IPS DF 6.9 (cell line): ENCODE data around the gene C1D.
"Not testable (repeated sequence)": the region's sequence is repeated elsewhere in the genome, so short reads cannot be mapped to it uniquely, and the experiment has no call there.

Experiments
- DNase-seq: peaks from one replicate; pipeline ENCODE4 v3.0.0-alpha.2; 2013; ENCODE audit warnings: low read depth, low spot score
- H3K27ac ChIP-seq: one replicate; pipeline ENCODE4 v1.5.1; 2013; ENCODE audit warnings: low read length, control low read depth
- H3K27me3 ChIP-seq: 2 replicates; pipeline ENCODE4 v1.6.1; 2013; ENCODE audit warnings: mild to moderate bottlenecking, low read length; ENCODE audit not compliant: control insufficient read depth, insufficient read depth
- H3K36me3 ChIP-seq: 2 replicates; pipeline ENCODE4 v1.6.1; 2013; ENCODE audit warnings: low read length; ENCODE audit not compliant: control insufficient read depth, insufficient read depth
- H3K4me1 ChIP-seq: 2 replicates; pipeline ENCODE4 v1.6.1; 2013; ENCODE audit warnings: low read length; ENCODE audit not compliant: control insufficient read depth, insufficient read depth
- H3K4me3 ChIP-seq: 2 replicates; pipeline ENCODE4 v1.5.1; 2013; ENCODE audit warnings: mild to moderate bottlenecking, low read length
- H3K9me3 ChIP-seq: 2 replicates; pipeline ENCODE4 v1.6.1; 2013; ENCODE audit warnings: low read length, inconsistent platforms; ENCODE audit not compliant: control insufficient read depth, insufficient read depth
- WGBS: extraction: QIAGEN DNeasy Blood & Tissue Kit; methylation state at CpG from one replicate; pipeline ENCODE4 v1.1.7; 2013; ENCODE audit warnings: mixed read lengths, missing lambda C conversion rate; ENCODE audit not compliant: insufficient read length, insufficient coverage; 5-methylcytosine and 5-hydroxymethylcytosine counted together

The C1D gene

DNA sequence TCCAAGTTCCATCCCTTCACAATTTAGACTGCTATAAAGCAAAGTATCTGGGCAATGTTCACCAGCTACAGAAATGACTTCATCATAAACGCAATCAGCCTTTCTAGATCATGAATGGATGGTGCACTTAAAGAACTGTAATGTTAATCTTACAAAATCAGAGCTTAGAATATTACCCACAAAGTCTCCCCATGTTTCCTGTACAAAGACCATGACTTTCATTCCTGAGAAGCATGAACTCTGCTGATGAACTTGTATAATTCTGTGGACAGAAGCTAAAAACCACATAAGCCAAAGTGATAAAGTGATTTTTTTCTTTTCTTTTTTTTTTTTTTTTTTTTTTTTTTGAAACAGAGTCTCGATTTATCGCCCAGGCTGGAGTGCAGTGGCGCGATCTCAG is 53.3 kb downstream of the C1D start:
- no CpG with 5 or more reads among the region's 5 CpGs for WGBS
- no peaks in the 10 kb centered on the region for H3K36me3 ChIP-seq
- H3K4me3 ChIP-seq: no peak overlapping the region
- no peaks in the 10 kb centered on the region for H3K4me1 ChIP-seq
- no peaks in the 10 kb centered on the region for H3K27me3 ChIP-seq
- H3K27ac ChIP-seq: no peak overlapping the region
- DNase-seq: no peak
- no peaks in the 10 kb centered on the region for H3K9me3 ChIP-seq

DNA sequence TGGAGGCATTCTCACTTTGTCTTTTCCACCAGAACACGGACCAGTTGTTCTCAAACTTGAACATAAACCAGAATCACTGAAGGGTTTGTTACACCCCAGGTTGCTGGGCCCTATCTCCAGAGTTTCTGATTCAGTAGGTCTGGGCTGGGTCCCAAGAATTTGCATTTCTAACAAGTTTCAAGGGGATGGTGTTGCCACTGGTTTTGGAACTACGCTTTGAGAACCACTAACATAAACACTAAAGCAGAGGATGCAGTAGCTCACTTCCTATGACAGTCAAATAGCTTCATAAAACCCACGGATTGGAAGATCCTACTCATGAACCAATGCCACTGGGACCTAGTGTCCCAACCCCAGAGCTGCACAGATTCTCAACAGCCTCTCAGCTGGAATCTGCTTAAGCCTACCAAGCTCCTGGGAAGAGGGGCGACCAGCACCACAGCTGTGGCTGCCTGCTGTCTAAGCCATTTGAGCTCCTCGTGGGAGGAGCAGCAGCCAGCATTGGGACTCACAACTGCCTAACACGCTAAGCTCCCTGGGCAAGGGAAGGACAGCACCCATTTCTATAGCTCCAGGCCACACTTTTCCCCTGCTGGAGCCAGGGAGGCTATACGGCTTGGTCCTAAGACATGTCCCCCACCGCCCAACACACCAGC is 62.5 kb downstream of the C1D start:
- no peak for DNase-seq
- no peaks in the 10 kb centered on the region for H3K36me3 ChIP-seq
- H3K4me3 ChIP-seq: no peak overlapping the region
- H3K27me3 ChIP-seq: no peaks in the 10 kb centered on the region
- H3K27ac ChIP-seq: no peak overlapping the region
- no CpG with 5 or more reads among the region's 8 CpGs for WGBS
- no peaks in the 10 kb centered on the region for H3K4me1 ChIP-seq
- H3K9me3 ChIP-seq: no peaks in the 10 kb centered on the region

DNA sequence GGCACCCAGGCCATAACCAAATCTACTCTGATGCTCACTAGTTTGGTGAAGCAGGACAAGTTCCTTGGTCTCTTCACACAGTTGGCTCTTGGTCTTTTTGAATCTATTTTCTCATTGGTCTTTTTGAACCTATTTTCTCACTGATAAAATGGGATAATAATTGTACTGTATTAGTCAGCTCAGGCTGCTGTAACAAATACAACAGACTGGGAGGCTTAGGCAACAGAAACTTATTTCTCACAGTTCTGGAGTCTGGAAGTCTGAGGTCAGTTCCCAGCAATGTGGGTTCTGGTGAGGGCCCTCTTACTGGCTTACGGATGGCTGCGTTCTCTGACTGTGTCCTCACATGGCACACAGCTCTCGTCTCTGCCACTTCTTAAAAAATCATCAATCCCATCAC is 63.5 kb downstream of the C1D start:
- no peaks in the 10 kb centered on the region for H3K36me3 ChIP-seq
- H3K27ac ChIP-seq: no peak overlapping the region
- WGBS: no CpG with 5 or more reads among the region's 3 CpGs
- H3K9me3 ChIP-seq: no peaks in the 10 kb centered on the region
- H3K27me3 ChIP-seq: no peaks in the 10 kb centered on the region
- H3K4me3 ChIP-seq: no peak overlapping the region
- no peak for DNase-seq
- no peaks in the 10 kb centered on the region for H3K4me1 ChIP-seq

DNA sequence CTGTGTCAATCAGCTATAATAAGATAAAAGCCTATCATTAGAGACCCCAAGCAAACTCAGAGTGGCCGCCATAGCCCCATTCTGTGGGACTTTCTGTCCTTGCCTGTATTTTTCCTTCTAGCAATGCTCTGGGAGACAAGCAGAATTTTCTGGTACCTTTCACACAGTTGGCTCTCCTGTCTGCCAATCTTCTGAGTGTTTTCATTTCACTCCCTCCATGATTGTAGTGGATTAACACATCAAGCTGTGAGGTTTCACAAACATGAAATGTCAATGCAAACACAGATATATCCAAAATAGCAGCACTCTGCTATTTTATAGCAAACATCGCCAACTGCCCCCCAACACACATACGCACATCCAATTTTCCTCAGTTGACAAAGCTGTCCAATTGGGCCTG is 64.9 kb downstream of the C1D start:
- Histone ChIP-seq H3K36me3 (no peaks in the 10 kb centered on the region), H3K9me3 (no peaks in the 10 kb centered on the region), H3K27ac (no peak overlapping the region), H3K4me1 (no peaks in the 10 kb centered on the region), H3K4me3 (no peak overlapping the region), H3K27me3 (no peaks in the 10 kb centered on the region)
- WGBS: 100% methylated on average over 2 of the region's 3 CpGs
- DNase-seq: no peak

DNA sequence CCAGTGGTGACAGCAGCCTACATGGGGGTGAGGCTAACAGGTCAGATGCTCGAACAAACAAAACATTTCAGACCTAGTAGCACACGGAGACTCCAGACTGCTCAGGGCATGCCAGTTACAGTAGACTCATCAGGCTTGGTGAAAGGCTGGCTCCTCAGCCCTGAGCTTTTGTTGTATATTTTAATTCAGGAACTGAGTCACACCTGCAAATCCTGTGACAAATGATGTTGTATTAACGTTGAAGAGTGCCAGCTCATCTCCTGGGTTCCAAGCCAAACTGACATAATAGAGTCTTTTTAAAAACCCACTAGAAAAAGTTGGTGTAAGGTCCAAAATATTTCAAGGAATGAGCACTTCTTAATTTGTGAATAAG is 65.3 kb downstream of the C1D start:
- DNase-seq: no peak
- Histone ChIP-seq H3K9me3 (no peaks in the 10 kb centered on the region), H3K27ac (no peak overlapping the region), H3K4me1 (no peaks in the 10 kb centered on the region), H3K36me3 (no peaks in the 10 kb centered on the region), H3K4me3 (no peak overlapping the region), H3K27me3 (no peaks in the 10 kb centered on the region)
- no CpG with 5 or more reads among the region's 3 CpGs for WGBS

DNA sequence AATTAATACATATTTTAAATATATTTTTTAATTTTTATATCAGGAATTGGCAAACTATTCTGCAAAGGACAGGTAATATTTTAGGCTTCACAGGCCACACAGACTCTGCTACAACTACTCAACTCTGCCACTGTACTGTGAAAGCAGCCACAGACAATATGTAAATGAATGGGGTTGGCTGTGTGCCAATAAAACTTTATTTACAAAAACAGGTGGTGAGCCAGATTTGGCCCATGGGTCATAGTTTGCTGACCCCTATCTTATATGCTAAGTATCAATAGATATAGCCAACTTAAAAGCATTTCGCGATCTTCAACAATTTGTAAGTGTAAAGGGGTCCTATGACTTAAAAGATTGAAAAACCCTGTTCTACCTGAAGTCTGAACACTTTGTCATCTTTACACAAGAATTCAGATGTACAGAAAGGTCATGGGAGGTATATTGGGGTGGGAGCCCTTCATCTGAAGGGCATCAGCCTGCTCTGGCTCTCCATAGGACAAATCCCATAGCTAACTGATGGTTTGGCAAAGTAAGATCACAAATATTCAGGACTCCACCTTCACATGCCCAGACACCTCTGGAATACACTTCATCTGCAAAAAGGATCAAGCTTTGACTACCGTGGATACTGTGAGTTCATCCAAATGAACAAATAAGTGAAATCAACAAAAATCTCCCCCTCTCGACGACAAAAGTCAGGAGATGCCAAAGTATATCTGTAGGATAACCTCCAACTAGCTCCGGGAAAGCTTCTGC is 65.9 kb downstream of the C1D start:
- H3K36me3 ChIP-seq: no peaks in the 10 kb centered on the region
- H3K27ac ChIP-seq: no peak overlapping the region
- no peaks in the 10 kb centered on the region for H3K9me3 ChIP-seq
- H3K27me3 ChIP-seq: no peaks in the 10 kb centered on the region
- no peak overlapping the region for H3K4me3 ChIP-seq
- DNase-seq: no peak
- no peaks in the 10 kb centered on the region for H3K4me1 ChIP-seq
- WGBS: no CpG with 5 or more reads among the region's 6 CpGs

DNA sequence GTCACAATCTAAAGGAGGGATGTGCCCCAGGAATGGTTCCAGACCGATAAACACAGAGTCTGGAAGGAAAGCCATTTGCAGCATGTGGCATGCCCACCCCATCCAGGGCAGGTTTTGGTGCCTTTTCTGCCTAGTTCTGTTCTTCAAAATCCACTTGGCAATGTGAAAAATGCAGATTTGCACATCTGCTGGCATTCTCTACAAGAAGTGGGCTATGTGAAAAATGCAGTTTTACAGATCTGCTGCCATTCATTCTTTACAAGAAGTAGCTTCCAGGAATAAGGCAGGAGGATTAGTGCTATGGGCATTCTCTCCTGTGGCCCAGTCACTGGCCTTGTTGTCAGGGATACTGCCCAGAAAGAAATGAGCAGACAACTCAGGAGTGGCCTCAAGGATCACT is 68.1 kb downstream of the C1D start:
- no peaks in the 10 kb centered on the region for H3K27me3 ChIP-seq
- no peaks in the 10 kb centered on the region for H3K9me3 ChIP-seq
- H3K36me3 ChIP-seq: no peaks in the 10 kb centered on the region
- H3K4me3 ChIP-seq: no peak overlapping the region
- no peaks in the 10 kb centered on the region for H3K4me1 ChIP-seq
- no CpG with 5 or more reads among the region's 1 CpG for WGBS
- H3K27ac ChIP-seq: no peak overlapping the region
- DNase-seq: no peak

DNA sequence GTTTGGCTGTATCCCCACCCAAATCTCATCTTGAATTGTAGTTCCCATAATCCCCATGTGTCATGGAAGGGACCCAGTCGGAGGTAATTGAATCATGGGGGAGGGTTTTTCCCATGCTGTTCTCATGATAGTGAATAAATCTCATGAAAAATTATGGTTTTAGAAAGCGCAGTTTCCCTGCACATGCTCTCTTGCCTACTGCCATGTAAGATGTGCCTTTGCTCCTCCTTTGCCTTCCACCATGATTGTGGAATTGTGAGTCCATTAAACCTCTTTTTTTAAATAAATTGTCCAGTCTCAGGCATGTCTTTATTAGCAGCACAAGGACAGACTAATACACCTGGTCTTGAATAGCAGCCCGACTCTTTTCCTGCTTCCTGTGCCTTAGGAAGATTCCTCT is 68.7 kb downstream of the C1D start:
- H3K27ac ChIP-seq, DNase-seq, H3K9me3 ChIP-seq, H3K4me3 ChIP-seq, H3K4me1 ChIP-seq, H3K36me3 ChIP-seq, H3K27me3 ChIP-seq: not testable (repeated sequence)
- no CpG with 5 or more reads among the region's 3 CpGs for WGBS

DNA sequence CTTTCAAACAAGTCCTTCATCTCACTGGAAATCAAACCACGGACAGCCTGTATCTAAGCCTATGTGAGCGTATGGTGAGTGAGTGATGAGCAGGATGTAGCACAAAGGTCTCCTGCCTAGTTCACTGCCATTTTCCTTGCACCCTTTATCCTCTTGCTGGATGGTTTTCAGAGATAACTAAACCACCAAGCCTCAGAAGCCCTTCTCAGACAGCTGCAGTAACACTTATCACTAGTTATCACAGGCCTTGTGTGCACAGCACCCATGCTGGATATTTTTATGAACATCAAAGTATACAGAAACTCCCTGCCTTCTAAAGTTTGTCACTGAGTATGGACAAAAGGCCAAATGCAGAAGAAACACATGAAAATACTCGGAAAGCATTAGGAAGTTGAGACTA is 69.5 kb downstream of the C1D start:
- WGBS: no CpG with 5 or more reads among the region's 3 CpGs
- Histone ChIP-seq H3K36me3 (no peaks in the 10 kb centered on the region), H3K4me1 (no peaks in the 10 kb centered on the region), H3K27me3 (no peaks in the 10 kb centered on the region), H3K27ac (no peak overlapping the region), H3K9me3 (no peaks in the 10 kb centered on the region), H3K4me3 (no peak overlapping the region)
- DNase-seq: no peak

DNA sequence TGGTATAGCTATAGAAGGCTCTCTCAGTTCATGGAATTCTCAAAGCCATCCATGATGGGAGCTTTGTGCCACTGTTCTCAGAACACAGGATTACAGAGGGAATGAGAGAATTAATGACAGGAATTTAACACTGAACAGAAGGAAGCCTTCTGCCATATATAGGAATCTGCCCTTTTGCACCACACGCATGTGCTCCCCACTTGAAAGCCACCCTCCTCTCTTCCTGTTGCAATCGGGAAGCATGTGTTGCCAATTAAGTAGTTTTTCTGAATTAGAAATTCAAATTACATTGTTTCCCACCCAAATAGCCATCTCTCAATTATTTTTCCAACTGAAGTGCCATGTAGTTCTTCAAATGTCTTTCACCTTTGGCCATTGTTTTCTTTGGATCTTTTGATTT is 71.3 kb downstream of the C1D start:
- WGBS: no CpG with 5 or more reads among the region's 2 CpGs
- Histone ChIP-seq H3K4me3 (no peak overlapping the region), H3K27ac (no peak overlapping the region), H3K36me3 (no peaks in the 10 kb centered on the region), H3K27me3 (no peaks in the 10 kb centered on the region), H3K9me3 (no peaks in the 10 kb centered on the region), H3K4me1 (no peaks in the 10 kb centered on the region)
- no peak for DNase-seq
